CD1c-positive myeloid dendritic cell (primary cell): ENCODE data around the gene PLD6.
"Not testable (repeated sequence)": the region's sequence is repeated elsewhere in the genome, so short reads cannot be mapped to it uniquely, and the experiment has no call there.

ENCODE experiments used
- DNase-seq: peaks from one replicate; pipeline ENCODE4 v3.0.0-alpha.2; 2016; ENCODE audit errors: extremely low spot score

PLD6 gene

GRCh38 chr17:17176341-17176740 is 29.8 kb downstream of the PLD6 start:
- DNase-seq, result no peak

DNA sequence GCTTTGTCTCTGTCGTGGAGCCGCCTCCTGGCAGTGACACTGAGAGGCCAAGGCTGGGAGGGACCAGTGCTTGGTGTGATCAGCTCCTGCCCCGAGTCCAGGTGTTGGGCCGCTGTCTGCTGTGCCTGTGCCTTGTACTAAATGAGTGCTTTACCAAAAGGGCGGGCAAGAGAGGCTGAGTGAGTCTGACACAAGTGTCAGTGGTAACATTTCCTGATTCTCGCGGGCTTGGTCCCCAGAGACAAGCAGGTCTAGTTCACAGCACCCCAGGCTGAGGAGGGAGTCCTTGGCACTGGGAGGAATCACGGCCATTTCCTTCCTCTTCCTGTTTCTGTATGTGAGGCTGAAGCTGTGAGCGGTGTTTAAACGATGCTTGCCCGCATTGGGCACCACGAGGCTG is 30.2 kb downstream of the PLD6 start:
- peak; percentile 7 for DNase-seq

DNA sequence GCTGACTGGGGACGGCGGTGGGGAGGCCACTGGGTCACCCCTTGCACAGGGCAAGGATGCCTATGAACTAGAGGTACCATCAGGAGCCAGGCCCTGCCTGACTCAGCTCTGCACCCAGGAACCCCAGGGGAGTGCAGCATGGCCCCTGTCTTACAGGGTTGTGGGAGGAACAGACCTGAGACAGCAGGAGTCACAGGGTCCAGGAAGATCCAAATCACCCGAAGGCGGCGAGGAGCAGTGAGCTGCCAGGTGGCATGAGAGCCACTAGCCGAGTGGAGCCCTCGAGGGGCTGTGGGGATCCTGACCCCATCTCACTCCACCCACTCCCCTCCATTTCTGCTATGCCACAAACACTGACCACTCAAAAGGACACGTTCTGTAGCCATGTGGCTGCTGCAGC is 30.8 kb downstream of the PLD6 start:
- no peak for DNase-seq

GRCh38 chr17:17173921-17174320 is 32.2 kb downstream of the PLD6 start:
- no peak for DNase-seq

GRCh38 chr17:17172990-17173389 is 33.1 kb downstream of the PLD6 start:
- no peak for DNase-seq

DNA sequence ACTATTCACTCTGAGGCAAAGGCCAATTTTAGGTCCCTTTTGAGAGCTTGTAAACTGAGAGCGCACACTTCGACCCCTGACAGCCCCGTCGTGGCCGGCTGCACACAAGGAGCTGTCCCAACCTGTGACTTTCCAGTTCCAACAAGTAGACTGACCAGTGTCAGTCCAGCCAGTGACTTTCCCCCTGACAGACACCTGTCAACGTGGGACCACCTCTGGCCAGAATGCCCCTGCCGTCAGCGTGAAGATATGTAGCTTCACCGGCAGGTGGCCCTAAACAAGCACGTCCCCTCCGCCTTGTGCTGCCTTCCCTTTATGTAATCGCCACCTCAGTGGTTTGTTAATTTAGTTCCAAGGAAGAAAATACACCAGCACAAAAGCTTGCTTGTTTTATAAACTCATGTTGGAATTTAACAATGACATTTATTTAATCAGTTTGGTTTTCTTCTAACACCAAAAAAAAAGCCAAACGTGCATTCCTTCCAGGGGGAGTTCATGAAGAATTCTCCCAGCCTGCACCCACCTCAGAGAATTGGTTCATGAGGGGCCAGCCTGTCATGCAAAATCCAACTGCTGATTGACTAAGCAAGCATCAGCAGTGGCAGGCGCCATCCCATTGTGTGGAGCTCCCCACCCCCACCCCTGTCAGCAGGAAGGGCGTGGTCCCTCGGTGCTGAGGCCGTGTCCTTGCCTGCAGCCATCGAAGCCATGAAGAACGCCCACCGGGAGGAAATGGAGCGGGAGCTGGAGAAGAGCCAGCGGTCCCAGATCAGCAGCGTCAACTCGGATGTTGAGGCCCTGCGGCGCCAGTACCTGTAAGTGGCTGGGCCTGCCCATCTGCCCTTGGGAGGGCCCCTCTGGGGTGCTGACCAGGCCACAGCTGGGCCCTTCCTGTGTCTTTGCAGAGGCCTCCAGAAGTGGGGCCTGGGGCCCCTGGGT is 33.9 kb downstream of the PLD6 start:
- no peak for DNase-seq

DNA sequence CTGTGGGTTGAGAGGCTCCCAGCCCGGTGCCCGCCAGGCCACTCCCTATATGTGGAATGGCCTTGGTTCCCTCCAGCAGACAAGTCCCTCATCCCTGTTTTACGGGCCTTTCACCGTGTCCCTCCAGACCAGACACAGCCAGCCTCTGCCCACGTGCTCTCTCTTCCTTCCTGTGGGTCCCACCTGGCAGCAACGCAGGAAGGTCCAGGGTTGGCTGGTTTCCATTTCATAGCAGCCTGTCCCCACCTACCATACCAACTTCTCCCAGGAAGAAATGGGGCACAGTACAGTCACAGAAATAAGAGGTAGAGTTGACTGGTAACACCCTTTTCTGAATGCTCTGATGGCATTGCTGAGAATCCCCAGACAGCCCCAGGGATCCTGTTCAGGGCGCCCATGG is 34.9 kb downstream of the PLD6 start:
- no peak for DNase-seq

- DNase-seq, result no peak
Observed at GRCh38 chr17:17170346-17170985, 35.7 kb downstream of the PLD6 start.

DNA sequence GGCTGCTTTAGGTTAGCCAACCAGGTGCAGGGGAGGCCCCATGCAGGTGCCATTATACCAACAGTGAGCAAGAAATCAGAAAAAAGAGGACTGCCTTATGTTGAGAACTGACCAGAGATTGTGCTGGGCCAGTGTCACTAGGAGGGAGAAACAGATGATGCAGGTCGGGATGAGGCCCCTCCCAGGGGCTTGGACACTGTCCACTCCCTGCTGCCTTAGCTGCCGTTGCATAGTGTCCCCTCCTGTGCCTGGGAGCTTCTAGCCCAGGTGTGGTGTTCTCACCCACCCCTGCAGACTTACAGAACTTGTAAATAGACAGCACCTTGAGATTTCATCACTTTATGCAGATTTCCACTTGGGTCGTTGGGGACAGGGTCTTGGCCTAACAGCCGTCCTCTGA is 36.7 kb downstream of the PLD6 start:
- no peak for DNase-seq

DNA sequence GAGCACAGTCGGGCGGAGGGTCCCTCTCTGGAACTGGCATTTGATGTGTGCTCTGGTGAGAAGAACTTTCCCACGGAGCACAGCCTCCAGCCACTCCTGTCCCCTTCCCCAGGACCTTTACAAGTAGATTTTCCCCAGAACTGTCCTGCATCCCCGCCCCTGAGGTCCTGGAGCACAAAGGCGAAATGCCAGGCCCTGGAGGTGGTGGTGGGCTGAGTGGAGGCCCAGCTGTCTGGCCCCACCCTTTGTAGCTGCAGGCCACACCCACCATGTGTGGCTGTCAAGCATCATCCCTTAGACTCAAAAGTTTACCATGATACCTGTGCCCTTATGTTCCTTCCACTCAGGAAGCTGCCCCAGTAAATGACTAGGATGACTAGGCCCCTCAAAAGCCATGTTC is 37.7 kb downstream of the PLD6 start:
- DNase-seq, result no peak

DNA sequence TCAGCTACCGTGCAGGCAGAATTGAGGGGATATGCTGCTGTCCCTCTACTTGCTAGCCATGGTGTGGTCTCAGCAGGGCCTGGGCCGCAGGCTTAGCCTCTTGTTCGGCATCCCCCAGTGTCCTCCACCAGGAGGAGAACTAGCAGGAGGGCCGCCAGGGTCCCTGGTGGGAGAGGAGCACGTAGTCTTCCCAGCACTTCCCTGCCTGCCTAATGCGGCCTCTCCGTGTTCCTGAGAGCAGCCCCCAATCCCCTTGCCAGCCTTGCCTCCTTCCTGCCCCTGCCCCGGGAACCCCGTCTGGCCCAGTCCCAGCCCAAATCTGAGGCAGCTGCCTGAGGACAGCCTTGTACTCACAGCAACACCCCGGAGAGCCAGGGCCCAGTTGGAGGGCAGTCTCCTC is 38.1 kb downstream of the PLD6 start:
- DNase-seq, result no peak

GRCh38 chr17:17167356-17167755 is 38.8 kb downstream of the PLD6 start:
- no peak for DNase-seq

DNA sequence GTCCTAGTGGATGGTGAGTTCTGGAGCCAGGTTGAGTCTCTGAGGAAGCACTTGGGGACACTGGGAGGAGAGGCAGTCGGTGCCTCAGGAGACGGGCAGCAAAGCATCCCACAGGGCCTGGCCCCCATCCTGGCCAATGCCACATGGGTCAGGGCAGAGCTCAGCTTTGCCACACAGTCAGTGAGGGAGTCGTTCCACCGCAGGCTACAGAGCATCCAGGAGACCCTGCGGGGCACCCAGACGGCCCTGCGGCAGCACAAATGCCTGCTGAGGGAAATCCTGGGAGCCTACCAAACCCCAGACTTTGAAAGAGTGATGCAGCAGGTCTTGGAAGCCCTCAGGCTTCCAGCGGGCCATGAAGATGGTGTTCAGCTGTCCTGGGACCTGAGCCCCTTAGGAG is 39.7 kb downstream of the PLD6 start:
- DNase-seq, result no peak

DNA sequence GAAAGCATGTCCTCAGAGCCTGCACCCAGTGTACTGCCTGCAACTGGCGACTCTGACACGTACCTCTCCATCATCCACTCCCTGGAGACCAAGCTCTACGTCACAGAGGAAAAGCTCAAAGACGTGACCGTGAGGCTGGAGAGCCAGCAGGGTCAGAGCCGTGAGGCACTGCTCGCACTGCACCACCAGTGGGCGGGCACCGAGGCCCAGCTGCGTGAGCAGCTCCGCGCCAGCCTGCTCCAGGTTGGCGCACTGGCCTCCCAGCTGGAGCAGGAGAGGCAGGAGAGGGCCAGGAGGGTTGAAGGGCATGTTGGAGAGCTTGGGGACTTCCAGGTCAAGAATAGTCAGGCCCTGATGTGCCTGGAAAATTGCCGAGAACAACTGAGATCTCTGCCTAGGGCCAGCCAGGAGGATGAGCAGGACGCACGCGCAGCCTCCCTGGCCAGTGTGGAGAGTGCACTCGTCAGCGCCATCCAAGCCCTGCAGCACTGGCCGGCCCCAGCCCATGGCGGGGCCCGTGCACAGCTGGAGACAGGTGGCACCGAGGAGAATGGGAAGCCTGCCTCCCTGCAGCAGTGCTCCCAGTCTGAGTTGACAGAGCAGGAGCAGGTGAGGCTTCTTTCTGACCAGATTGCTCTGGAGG is 40.3 kb downstream of the PLD6 start:
- DNase-seq, result no peak

GRCh38 chr17:17164676-17165075 is 41.5 kb downstream of the PLD6 start:
- DNase-seq, result no peak

DNA sequence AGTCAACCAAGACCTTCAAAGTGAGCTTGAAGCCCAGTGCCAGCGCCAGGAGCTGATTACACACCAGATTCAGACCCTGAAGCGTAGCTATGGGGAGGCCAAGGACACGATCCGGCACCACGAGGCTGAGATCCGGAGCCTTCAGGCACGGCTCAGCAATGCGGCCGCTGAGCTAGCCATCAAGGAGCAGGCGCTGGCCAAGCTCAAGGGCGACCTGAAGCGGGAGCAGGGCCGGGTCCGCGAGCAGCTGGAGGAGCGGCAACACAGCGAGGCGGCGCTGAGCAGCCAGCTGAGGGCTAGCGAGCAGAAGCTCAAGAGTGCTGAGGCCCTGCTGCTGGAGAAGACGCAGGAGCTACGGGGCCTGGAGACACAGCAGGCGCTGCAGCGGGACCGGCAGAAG is 42.0 kb downstream of the PLD6 start:
- no peak for DNase-seq

DNA sequence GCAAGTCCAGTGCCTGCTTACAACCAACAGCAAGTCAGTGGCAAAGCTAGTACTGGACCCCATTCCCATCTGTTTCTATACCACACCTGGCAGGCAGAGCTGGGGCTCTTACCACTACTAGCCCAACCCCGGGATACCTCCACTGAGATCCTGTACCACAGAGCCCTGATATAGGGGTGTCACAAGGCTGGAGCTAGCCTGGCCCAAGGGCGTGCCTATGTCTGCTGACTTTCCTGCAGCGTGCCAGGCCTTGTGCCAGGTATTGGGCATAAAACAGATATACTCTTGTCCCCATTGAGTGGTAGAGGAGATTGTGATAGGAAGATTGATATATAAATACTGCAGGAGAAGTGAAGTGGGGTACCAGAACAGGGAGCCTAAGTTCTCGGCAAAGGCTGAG is 44.4 kb downstream of the PLD6 start:
- DNase-seq, result no peak

DNA sequence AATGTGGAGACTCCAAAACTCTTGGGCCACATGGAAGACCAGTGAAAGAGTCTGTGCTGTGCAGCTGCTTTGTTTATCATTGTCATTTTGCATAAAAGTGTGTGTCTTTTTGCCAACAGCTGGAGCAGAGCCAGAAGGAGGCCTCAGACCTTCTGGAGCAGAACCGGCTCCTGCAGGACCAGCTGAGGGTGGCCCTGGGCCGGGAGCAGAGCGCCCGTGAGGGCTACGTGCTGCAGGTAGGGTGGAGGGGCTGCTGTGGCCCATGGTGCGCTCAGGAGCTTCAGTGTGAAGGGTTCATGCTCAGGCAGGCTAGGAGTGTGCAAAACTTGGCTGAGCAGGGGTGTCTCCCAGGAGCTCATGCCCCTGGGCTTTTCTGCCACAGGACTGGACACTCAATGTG is 45.0 kb downstream of the PLD6 start:
- no peak for DNase-seq

DNA sequence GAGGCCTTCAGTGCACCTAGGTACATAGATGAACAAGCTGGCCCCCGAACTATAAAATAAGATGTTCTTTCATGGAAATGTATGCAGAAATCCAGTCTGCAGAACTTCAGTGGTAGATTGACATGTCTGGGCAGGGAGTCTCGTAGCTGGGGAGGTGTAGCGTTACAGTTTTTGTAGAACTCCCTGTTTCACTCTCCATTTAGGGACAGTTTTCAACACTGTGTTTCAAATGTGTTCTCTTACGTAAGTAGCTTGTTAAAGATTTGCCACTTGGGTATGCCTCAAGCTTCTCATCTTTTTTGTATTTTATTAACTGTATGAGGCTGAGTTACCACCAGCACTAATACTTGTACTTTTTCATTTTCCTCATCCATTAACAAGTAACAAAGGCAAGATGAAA is 46.6 kb downstream of the PLD6 start:
- DNase-seq, result no peak

DNA sequence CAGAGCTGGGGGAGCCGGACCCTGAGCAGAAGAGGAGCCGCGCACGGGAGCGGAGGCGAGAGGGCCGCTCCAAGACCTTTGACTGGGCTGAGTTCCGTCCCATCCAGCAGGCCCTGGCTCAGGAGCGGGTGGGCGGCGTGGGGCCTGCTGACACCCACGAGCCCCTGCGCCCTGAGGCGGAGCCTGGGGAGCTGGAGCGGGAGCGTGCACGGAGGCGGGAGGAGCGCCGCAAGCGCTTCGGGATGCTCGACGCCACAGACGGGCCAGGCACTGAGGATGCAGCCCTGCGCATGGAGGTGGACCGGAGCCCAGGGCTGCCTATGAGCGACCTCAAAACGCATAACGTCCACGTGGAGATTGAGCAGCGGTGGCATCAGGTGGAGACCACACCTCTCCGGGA is 47.6 kb downstream of the PLD6 start:
- DNase-seq, result not testable (repeated sequence)

- DNase-seq, result no peak
Observed at GRCh38 chr17:17157041-17157440, 49.1 kb downstream of the PLD6 start.

DNA sequence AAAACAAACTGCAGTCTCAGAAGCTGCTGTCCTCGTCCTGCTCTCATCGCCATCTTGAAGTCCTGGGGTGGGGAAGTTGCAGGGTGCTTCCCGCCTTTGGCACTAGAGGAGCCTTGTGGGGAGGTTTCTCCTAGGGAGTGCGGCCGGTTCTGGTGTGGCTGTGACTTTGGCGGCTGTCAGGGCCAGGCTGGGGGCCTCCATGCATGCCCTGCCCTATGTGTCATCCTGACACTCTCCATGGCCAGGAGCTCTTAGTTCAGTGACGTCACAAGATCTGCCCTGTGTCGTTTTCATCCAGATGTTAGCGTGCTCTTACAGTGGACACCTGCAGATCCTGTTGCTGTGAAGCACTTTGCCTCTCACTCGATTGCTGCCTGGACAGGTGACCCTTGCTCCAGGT is 49.6 kb downstream of the PLD6 start:
- no peak for DNase-seq

- DNase-seq, result no peak
Observed at GRCh38 chr17:17156107-17156506, 50.0 kb downstream of the PLD6 start.
